Choroid plexus epithelial cell (primary cell): ENCODE measurements around the gene GDF11.
"Not testable (repeated sequence)": the region's sequence is repeated elsewhere in the genome, so short reads cannot be mapped to it uniquely, and the experiment has no call there.

Source experiments
- DNase-seq: peaks from one replicate; pipeline ENCODE4 v3.0.0-alpha.2; 2010; ENCODE audit warnings: low read depth
- H3K4me3 ChIP-seq: 2 replicates; pipeline ENCODE4 v1.5.1; 2011; ENCODE audit warnings: low read depth, mild to moderate bottlenecking, control low read depth, low read length, moderate library complexity
- TF ChIP-seq, protein P1 (sequence below): conservative IDR thresholded peaks from 2 replicates; pipeline ENCODE4 v1.5.1; 2011; ENCODE audit warnings: low read depth, mild to moderate bottlenecking, control low read depth, inconsistent platforms, low read length, moderate library complexity

Gene GDF11

DNA sequence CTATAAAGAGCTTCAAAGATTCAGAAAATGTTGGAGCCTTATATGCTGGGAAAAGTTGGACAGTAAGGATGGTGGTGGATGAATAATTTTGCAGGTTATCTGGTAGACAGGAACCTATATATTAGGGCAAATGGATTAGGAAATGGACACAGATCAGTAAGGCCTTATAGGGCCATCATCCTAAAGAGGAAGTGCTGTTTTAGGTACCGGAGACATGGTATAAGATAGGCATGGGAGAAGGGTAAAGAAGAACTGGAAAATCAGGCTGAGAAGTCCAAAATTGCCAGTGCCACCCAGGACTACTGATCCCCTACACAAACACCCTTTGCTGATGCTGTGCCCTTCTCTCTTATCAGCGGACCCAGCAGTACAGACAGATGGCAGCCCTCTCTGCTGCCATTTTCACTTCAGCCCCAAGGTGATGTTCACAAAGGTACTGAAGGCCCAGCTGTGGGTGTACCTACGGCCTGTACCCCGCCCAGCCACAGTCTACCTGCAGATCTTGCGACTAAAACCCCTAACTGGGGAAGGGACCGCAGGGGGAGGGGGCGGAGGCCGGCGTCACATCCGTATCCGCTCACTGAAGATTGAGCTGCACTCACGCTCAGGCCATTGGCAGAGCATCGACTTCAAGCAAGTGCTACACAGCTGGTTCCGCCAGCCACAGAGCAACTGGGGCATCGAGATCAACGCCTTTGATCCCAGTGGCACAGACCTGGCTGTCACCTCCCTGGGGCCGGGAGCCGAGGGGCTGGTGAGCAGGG lies 5.5 kb downstream of the GDF11 start:
- H3K4me3 ChIP-seq, result no peak overlapping the region
- no peak for DNase-seq
- TF ChIP-seq, protein P1, sequence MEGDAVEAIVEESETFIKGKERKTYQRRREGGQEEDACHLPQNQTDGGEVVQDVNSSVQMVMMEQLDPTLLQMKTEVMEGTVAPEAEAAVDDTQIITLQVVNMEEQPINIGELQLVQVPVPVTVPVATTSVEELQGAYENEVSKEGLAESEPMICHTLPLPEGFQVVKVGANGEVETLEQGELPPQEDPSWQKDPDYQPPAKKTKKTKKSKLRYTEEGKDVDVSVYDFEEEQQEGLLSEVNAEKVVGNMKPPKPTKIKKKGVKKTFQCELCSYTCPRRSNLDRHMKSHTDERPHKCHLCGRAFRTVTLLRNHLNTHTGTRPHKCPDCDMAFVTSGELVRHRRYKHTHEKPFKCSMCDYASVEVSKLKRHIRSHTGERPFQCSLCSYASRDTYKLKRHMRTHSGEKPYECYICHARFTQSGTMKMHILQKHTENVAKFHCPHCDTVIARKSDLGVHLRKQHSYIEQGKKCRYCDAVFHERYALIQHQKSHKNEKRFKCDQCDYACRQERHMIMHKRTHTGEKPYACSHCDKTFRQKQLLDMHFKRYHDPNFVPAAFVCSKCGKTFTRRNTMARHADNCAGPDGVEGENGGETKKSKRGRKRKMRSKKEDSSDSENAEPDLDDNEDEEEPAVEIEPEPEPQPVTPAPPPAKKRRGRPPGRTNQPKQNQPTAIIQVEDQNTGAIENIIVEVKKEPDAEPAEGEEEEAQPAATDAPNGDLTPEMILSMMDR, result no peak

DNA sequence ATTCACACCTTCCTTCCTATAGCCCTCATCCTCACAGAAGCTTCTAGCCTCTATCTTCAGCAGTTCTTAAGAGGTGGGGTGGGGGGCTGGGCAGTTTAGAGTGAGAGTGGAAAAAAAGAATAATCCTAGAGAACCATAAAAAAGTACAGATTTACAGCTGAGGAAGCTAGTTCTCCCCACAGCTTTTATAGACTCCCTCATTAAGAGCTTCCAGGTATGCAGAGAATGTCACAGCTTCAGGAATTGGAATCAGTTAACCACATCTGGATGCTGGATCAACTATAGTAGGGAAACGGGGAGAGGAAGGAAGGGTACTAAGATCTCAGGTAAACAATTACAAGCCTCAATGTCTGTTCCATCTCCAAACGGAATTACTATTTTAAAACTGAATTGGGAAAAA lies 12.3 kb downstream of the GDF11 start:
- DNase-seq, result no peak
- TF ChIP-seq, protein P1, result no peak
- H3K4me3 ChIP-seq, result no peak overlapping the region

DNA sequence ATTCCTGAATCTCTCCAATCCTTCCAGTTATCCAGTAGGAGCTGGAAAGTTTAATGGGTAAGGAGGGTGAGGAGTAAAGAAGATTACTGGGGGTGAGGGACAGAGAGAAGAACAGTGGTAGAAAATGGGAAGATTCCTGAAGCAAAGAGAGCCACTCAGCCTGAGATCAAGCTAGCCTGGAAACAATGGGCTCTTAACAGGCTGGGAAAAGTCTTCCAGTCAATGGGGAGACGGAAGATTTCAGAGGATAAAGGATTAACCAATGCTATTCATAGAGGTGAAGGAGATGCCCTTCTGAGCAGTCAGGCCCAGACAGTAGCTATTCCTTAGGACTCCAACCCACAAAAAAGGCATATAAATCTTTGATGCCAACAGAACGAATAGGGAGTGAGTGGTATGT lies 14.8 kb downstream of the GDF11 start:
- no peak overlapping the region for H3K4me3 ChIP-seq
- no peak for DNase-seq
- TF ChIP-seq, protein P1, result no peak

DNA sequence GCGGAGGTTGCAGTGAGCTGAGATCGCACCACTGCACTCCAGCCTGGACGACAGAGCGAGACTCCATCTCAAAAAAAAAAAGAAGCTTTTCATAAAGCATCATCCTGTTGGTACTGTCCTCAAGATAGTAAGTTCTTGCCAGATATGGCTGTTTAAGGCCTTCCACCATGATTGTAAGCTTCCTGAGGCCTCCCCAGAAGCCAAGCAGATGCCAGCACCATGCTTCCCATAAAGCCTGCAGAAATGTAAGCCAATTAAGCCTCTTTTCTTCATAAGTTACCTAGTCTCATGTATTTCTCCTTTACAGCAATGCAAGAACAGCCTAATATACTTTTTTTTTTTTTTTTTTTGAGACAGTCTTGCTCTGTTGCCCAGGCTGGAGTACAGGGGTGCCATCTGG lies 15.7 kb downstream of the GDF11 start:
- not testable (repeated sequence) for DNase-seq, H3K4me3 ChIP-seq

DNA sequence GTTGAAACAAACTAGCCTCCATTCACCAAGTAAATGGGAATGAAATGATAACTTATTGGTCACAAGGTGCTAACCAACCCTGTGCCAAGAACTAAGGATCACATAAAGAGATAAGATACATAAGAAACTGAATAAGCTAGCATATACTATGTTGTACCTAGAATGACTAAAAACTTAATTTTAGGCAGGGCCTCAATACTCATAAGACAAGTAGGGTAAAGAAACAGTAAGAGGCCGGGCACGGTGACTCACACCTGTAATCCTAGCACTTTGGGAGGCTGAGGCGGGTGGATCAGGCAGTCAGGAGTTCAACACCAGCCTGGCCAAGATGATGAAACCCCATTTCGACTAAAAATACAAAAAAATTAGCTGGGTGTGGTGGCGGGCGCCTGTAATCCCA lies 17.7 kb downstream of the GDF11 start:
- DNase-seq, result no peak
- TF ChIP-seq, protein P1, result no peak

DNA sequence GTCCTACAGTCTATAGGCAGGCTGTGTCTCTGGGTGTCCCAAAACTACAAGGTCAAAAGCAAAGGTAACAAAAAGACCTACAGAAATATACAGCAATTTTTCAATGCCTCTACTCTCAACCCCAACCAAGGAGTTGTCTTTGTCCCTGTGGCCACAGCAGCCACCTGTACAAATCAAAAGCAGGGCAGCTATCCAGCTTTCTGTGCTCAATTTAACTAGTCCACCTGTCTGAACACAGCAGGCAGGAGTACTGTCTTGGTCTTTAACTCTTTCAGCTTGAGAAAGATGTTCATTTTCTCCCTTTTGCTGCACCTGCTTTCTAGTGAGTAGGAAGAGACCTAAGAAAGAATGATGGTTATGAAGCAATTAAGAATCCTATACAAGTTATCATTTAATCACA lies 19.7 kb downstream of the GDF11 start:
- H3K4me3 ChIP-seq, result no peak overlapping the region
- DNase-seq, result no peak
- TF ChIP-seq, protein P1, result no peak

More for the DNA sequence above, 17.7 kb downstream of the GDF11 start:
- no peak overlapping the region for H3K4me3 ChIP-seq

DNA sequence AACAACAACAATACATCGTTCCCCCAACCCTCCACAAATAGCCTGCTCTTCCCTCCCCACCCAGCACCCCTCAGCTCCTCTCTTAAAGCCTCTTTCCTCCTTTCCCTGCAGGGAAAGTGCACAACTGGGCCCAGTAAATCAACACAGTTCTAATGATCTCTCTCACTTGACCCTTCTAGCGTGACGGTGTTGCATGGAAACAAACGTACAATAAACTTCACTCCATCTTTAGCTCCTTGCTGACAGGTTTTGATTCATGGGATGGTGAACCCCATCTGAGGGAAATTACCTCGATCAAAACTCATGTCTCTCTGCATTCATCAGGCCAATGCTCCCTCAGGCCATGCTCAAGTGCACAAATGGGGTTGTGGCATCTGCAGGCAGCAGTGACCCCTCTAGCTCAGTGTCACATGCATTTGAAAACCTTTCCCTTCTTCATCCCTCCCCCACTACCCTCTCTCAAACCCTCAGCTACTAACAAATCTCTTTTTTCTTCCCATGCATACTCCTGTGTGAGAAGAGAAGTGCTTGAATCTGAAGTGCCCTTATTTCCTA lies 22.9 kb downstream of the GDF11 start:
- no peak overlapping the region for H3K4me3 ChIP-seq
- DNase-seq, result no peak
- TF ChIP-seq, protein P1, result no peak
